GM19452 (cell line): ENCODE measurements around the gene PLA2G6.

Experiments
- ATAC-seq: cut with Tn5 transposase; IDR thresholded peaks from one replicate; pipeline ENCODE4 v1.9.1; 2021; ENCODE audit not compliant: unreplicated experiment

PLA2G6 gene

GRCh38 chr22:38214302-38215056 lies 32.8 kb upstream of the PLA2G6 start:
- peak; percentile 52 for ATAC-seq

- no peak for ATAC-seq
These were observed 32.3 kb upstream of the PLA2G6 start for GRCh38 chr22:38213990-38214301.

- ATAC-seq: no peak
These were observed 31.8 kb upstream of the PLA2G6 start for GRCh38 chr22:38213319-38213989.

- no peak for ATAC-seq
These were observed 30.8 kb upstream of the PLA2G6 start for GRCh38 chr22:38212442-38212841.

- no peak for ATAC-seq
These were observed 29.9 kb upstream of the PLA2G6 start for GRCh38 chr22:38211556-38211955.

GRCh38 chr22:38208551-38208968 lies 26.9 kb upstream of the PLA2G6 start:
- ATAC-seq: no peak

- ATAC-seq: no peak
These were observed 26.3 kb upstream of the PLA2G6 start for GRCh38 chr22:38207898-38208432.

GRCh38 chr22:38205261-38206128 lies 23.9 kb upstream of the PLA2G6 start:
- no peak for ATAC-seq

GRCh38 chr22:38204784-38205183 lies 23.2 kb upstream of the PLA2G6 start:
- no peak for ATAC-seq

GRCh38 chr22:38203855-38204514 lies 22.4 kb upstream of the PLA2G6 start:
- no peak for ATAC-seq

- ATAC-seq: no peak
These were observed 21.6 kb upstream of the PLA2G6 start for GRCh38 chr22:38203090-38203810.

- ATAC-seq: peak; percentile 15
These were observed 20.9 kb upstream of the PLA2G6 start for GRCh38 chr22:38202437-38203089.

- peak; percentile 55 for ATAC-seq
These were observed 20.2 kb upstream of the PLA2G6 start, which contains the start of gene MAFF for GRCh38 chr22:38201711-38202436. TSS of gene MAFF (plus strand) at chr22:38201994. CDS start at chr22:38213854, 11,860 bp downstream.

- ATAC-seq: no peak
These were observed 19.7 kb upstream of the PLA2G6 start for GRCh38 chr22:38201371-38201710.

- no peak for ATAC-seq
These were observed 18.4 kb upstream of the PLA2G6 start for GRCh38 chr22:38199826-38200559.

- no peak for ATAC-seq
These were observed 15.3 kb upstream of the PLA2G6 start for GRCh38 chr22:38196791-38197419.

GRCh38 chr22:38193580-38193979 lies 11.9 kb upstream of the PLA2G6 start:
- ATAC-seq: no peak

- ATAC-seq: no peak
These were observed 10.8 kb upstream of the PLA2G6 start for GRCh38 chr22:38192475-38192863.
